SK-N-SH treated with all-trans-retinoic acid at 6 μM for 48 hours (cell line): ENCODE data around the gene C1QTNF9.

Source experiments
- ARNTL ChIP-seq: fragments of 450-650 bp; formaldehyde crosslinking; IDR thresholded peaks from 2 replicates; pipeline ENCODE4 v1.5.0; 2020; ENCODE audit warnings: low read depth, mild to moderate bottlenecking, moderate library complexity, borderline replicate concordance
- BACH2 ChIP-seq: fragments of 250-450 bp; sonication (Bioruptor Pico); IDR thresholded peaks from 2 replicates; pipeline ENCODE4 v1.9.0; 2021; ENCODE audit warnings: mild to moderate bottlenecking, borderline replicate concordance
- CREB5 ChIP-seq: fragments of 250-450 bp; sonication (Bioruptor Pico); IDR thresholded peaks from 2 replicates; pipeline ENCODE4 v1.5.1; 2020; ENCODE audit warnings: low read depth, mild to moderate bottlenecking, moderate library complexity
- CSDC2 ChIP-seq: fragments of 250-450 bp; sonication (Bioruptor Pico); IDR thresholded peaks from 2 replicates; pipeline ENCODE4 v1.5.0; 2020; ENCODE audit warnings: mild to moderate bottlenecking, moderate library complexity
- PATZ1 ChIP-seq: fragments of 250-450 bp; sonication (Bioruptor Pico); IDR thresholded peaks from 2 replicates; pipeline ENCODE4 v1.8.0; 2020; ENCODE audit warnings: mild to moderate bottlenecking, moderate library complexity, borderline replicate concordance
- POU6F1 ChIP-seq: fragments of 250-450 bp; sonication (Bioruptor Pico); IDR thresholded peaks from 2 replicates; pipeline ENCODE4 v1.8.0; 2021; ENCODE audit warnings: low read depth, mild to moderate bottlenecking, moderate library complexity, borderline replicate concordance
- RARB ChIP-seq: fragments of 250-450 bp; sonication (Bioruptor Pico); IDR thresholded peaks from 2 replicates; pipeline ENCODE4 v1.8.0; 2021; ENCODE audit warnings: mild to moderate bottlenecking, moderate library complexity
- TSHZ2 ChIP-seq: fragments of 250-450 bp; sonication (Bioruptor Pico); IDR thresholded peaks from 2 replicates; pipeline ENCODE4 v1.5.0; 2020; ENCODE audit warnings: mild to moderate bottlenecking, moderate library complexity
- ZC3H10 ChIP-seq: fragments of 250-450 bp; sonication (Bioruptor Pico); IDR thresholded peaks from 2 replicates; pipeline ENCODE4 v1.5.1; 2021; ENCODE audit warnings: mild to moderate bottlenecking, moderate library complexity
- ZFP3 ChIP-seq: fragments of 250-450 bp; sonication (Bioruptor Pico); IDR thresholded peaks from 2 replicates; pipeline ENCODE4 v1.5.0; 2020; ENCODE audit warnings: mild to moderate bottlenecking, moderate library complexity
- ZFP30 ChIP-seq: fragments of 450-650 bp; formaldehyde crosslinking; IDR thresholded peaks from 2 replicates; pipeline ENCODE4 v1.5.0; 2022; ENCODE audit warnings: mild to moderate bottlenecking, moderate library complexity
- ZNF565 ChIP-seq: fragments of 450-650 bp; formaldehyde crosslinking; conservative IDR thresholded peaks from 2 replicates; pipeline ENCODE4 v1.5.0; 2020; ENCODE audit warnings: low read depth, mild to moderate bottlenecking, moderate library complexity
- ZNF8 ChIP-seq: fragments of 450-650 bp; formaldehyde crosslinking; IDR thresholded peaks from 2 replicates; pipeline ENCODE4 v1.5.0; 2020; ENCODE audit warnings: mild to moderate bottlenecking, moderate library complexity

GRCh38 chr13:24274452-24275021, 34.8 kb upstream of the C1QTNF9 start:
- TF ChIP-seq PATZ1 (CRISPR knock-in tag) (no peak), RARB (CRISPR knock-in tag) (no peak), ZFP3 (CRISPR knock-in tag) (no peak), BACH2 (CRISPR knock-in tag) (no peak), ZNF565 (CRISPR knock-in tag) (no peak), CSDC2 (CRISPR knock-in tag) (no peak), ZC3H10 (no peak), POU6F1 (CRISPR knock-in tag) (no peak), ARNTL (CRISPR knock-in tag) (no peak), ZFP30 (CRISPR knock-in tag) (no peak), TSHZ2 (CRISPR knock-in tag) (no peak), CREB5 (CRISPR knock-in tag) (no peak), ZNF8 (CRISPR knock-in tag) (no peak)
